ENCODE measurements around the gene NOVA2.

The NOVA2 gene, protein sequence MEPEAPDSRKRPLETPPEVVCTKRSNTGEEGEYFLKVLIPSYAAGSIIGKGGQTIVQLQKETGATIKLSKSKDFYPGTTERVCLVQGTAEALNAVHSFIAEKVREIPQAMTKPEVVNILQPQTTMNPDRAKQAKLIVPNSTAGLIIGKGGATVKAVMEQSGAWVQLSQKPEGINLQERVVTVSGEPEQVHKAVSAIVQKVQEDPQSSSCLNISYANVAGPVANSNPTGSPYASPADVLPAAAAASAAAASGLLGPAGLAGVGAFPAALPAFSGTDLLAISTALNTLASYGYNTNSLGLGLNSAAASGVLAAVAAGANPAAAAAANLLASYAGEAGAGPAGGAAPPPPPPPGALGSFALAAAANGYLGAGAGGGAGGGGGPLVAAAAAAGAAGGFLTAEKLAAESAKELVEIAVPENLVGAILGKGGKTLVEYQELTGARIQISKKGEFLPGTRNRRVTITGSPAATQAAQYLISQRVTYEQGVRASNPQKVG
- 0 to 0.04 reads per million in 2 experiments for total RNA-seq

- DNase-seq (ENCODE audit: low read depth): no peak
Observed at GRCh38 chr19:45973553-45974338, at the start of gene NOVA2. Gene NOVA2 (minus strand): TSS chr19:45973865. CDS start chr19:45973351, 514 bp downstream.

DNA sequence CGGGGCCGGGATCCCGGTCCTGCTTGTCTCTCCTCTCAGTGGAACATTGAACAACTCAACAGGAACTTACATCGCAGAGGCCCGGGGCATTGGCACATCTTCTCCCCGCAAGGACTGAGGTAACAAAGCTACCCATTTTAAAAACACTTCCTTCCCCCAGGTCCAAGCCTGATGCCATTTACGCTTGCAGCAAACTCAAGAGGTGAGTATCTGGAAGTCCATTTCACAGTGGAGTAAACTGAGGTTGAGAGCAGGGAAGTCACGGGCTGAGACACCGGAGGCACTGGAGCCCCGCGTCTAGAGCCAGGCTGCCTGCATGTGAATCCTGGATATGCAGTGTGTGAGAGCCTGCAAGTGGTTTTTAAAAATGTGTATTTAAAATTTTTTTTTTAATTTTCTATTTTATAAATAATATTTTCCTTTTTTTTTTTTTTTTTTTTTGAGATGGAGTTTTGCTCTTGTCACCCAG, 49.7 kb upstream of the NOVA2 start:
- DNase-seq (ENCODE audit: low read depth): no peak

DNA sequence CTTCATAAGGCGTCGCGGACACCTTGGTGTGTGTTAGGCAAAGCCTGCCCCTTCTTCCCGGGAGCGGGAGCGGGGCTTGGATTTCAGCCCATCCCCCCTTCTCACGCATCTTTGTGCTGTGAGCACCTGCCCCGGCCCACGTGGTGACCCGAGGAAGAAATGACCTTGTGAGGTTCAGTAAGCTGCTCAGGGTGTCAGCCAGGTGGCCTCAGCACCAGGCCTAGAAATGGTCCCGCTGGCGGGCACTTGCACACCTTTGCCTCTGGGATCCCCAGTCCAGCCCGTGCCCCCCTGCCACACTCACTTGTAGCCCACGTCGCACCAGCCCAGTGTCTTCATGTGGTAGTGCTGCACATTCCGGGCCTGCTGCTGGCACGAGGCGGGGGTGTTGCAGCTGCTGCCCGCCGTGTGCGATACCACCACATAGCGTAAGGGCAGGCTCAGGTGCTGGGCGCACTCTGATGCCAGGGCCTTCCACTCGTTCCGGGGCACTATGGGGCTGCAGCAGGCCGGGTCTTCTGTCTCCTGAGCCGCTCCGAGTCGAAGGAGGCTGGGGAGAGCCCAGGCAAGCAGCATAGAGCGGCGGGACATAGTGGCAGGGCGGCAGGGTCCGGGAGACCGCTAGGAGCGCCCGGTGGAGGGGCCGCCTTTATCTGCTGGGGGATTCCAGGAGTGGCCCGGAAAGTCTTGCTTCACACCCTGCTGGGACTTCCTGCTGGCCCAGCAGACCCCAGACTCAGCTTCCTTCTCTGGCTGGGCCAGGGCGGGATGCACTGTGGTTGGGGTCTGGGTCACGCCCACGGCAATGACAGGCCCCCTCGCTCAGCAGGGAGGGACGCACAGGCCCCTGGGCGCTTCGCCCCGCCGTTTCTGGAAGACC, 49.0 kb upstream of the NOVA2 start, which contains the start of gene PGLYRP1:
TSS of gene PGLYRP1 (minus strand) at position 623 of the 880 bp plus-strand sequence. CDS start at position 591, 32 bp downstream.
- DNase-seq (ENCODE audit: low read depth): no peak

GRCh38 chr19:46022061-46022430, 48.4 kb upstream of the NOVA2 start:
- no peak for DNase-seq (ENCODE audit: low read depth)

GRCh38 chr19:46021531-46022041, 47.9 kb upstream of the NOVA2 start:
- no peak for DNase-seq (ENCODE audit: low read depth)

DNA sequence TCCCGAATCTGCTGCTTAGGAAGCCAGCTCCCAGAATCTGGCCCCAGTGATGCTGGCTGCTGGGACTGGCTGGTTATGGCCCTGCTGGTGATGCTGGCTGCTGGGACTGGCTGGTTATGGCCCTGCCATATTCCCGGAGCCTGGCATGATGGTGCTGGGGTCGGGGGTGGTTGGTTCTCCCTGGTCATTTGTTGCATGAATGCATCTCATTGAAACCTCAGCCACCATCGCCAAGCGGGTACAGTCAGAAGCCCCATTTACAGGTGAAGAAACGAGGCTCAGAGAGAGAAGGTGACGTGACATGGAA, 47.1 kb upstream of the NOVA2 start:
- no peak for DNase-seq (ENCODE audit: low read depth)

DNA sequence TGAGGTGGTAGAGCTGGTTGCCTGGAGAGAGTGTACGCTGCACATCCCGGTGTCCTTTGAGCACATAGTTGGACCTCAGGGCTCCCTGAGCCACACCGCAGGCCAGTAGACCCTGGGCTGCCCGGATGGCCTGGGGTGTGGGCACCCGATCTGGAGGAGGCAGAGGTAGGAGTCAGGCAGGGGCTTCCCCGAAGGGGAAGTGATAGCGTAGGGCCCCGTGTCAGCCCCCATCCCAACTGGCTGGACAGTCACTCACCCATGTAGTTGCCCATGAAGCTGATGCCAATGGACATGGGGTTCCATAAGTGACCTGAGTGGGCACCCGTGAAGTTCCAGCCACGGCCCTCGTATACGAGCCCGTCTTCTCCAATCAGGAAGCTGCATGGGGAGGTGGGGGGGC, 45.6 kb upstream of the NOVA2 start:
- no peak for DNase-seq (ENCODE audit: low read depth)

GRCh38 chr19:46018729-46019251, 45.1 kb upstream of the NOVA2 start:
- no peak for DNase-seq (ENCODE audit: low read depth)

DNA sequence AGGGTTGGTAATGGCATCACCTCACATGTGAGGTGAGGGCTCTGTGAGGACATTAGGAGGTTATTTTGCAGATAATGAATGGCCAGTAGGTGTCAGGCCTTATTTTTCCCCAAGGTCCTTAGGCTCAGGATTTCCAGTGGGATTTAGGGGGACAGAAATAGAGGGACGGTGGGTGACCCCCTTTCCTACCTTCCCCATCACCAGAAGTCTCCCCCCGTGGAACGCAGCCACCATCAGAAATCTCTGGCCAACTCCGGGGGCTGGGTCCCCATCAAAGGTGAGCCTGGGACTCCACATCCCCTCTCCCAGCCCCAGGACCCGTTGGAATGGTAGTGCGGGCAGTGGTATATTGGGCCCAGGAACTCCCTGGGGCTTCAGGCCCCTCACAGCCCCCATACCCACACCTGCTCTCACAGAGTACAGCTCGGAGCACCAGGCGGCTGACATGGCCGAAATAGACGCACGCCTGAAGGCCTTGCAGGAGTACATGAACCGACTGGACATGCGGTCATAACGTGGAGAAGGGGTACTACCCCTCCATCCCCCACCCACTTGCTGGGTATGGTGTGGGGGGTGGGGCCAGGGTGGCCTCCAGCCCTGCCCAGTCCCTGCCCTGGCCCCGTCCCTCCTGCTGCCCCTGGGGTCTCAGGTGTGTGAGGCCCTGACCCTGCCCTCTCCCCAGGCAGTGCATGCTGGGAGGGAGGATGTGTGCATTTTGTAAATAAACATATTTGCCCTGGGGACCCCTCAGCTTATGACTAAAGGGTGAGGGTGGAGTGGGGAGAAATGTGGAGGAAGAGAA, 44.4 kb upstream of the NOVA2 start:
- no peak for DNase-seq (ENCODE audit: low read depth)

GRCh38 chr19:46017095-46017429, 43.4 kb upstream of the NOVA2 start:
- no peak for DNase-seq (ENCODE audit: low read depth)

DNA sequence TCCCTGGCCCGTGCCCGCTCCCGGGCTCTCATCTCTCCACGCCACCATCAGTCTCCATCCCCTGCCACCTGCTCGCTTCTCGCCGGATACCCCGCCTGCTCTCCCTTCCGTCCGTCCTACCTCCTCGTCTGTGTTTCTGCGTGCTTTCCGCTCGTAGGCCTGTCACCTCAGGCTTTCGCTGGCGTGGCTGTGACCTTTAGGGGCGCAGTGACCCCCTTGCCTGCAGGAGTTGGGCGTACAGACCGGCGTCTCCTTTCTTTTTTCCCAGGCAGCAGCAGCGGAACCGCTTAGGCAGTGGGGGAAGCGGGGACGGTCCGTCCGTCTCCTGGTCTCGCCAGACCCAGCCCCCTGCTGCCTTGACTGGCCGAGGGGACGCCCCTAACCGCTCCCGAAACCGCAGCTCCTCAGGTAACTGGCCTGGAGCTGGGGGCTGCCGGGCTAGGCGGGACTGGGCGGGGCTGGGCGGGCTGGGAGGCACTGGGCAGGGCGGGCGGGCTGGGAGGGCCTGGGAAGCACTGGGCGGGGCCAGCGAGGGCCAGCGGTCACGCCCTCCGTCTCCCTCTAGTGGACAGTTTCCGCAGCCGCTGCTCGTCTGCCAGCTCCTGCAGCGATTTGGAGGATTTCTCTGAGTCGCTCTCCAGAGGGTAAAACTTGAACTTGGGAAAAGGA, 42.9 kb upstream of the NOVA2 start:
- peak; percentile 73 for DNase-seq (ENCODE audit: low read depth)

- DNase-seq (ENCODE audit: low read depth): peak; percentile 21
Observed at GRCh38 chr19:46015687-46016425, 42.2 kb upstream of the NOVA2 start.

DNA sequence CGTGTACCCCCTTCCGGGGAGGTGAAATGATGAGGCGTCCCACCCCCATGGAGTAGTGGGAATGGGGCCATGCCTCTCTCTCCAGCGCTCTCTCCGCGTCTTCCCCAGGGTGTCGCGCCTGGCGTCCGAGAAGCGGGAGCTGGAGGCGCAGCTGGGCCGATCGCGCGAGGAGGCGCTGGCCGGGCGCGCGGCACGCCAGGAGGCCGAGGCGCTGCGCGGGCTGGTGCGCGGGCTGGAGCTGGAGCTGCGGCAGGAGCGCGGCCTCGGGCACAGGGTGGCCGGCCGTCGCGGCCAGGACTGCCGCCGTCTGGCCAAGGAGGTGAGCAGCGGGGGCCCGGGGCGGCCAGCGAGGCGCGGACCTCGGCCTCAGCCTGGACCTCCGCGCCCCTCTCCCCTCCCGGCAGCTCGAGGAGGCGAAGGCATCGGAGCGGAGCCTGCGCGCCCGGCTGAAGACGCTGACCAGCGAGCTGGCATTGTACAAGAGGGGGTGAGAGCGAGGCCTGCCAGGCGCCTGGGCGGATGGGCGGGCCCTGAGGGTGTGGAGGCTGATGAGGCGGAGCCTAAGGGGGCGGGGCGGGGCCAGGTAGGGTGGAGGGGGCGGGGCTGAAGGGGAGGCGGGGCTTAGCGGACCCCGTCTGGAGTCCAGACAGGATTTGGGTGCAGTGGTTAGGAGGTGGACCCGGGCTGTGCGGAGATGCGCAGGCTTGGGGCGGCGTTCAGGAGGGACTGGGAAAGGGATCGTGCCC, 41.4 kb upstream of the NOVA2 start:
- DNase-seq (ENCODE audit: low read depth): peak; percentile 59

- DNase-seq (ENCODE audit: low read depth): no peak
Observed at GRCh38 chr19:46014534-46014933, 40.9 kb upstream of the NOVA2 start.

- DNase-seq (ENCODE audit: low read depth): peak; percentile 46
Observed at GRCh38 chr19:46009530-46010510, 36.2 kb upstream of the NOVA2 start.

- no peak for DNase-seq (ENCODE audit: low read depth)
Observed at GRCh38 chr19:46006411-46006810, 32.7 kb upstream of the NOVA2 start.

GRCh38 chr19:46002678-46003275, 29.1 kb upstream of the NOVA2 start:
- no peak for DNase-seq (ENCODE audit: low read depth)
